ENCODE results near the gene CDADC1.

Gene CDADC1

GRCh38 chr13:49329831-49330545 lies 82.3 kb downstream of the CDADC1 start:
- Histone ChIP-seq H3K36me3 (ENCODE audit: control insufficient read depth, insufficient read depth, low read length) (no peaks in the 10 kb centered on the region), H3K27me3 (replicated peaks; ENCODE audit: control insufficient read depth, insufficient read depth, low read length) (no peaks in the 10 kb centered on the region), H3K4me3 (replicated peaks; ENCODE audit: low read depth, low read length) (no peak overlapping the region)
- TF ChIP-seq CTCF (IDR thresholded peaks at IDR 0.05; ENCODE audit: insufficient read depth, low read length, poor library complexity, severe bottlenecking), result no peak
- no peak for DNase-seq (ENCODE audit: extremely low read depth, insufficient read length)

GRCh38 chr13:49330546-49330864 lies 82.8 kb downstream of the CDADC1 start:
- Histone ChIP-seq H3K27me3 (replicated peaks; ENCODE audit: control insufficient read depth, insufficient read depth, low read length) (no peaks in the 10 kb centered on the region), H3K4me3 (replicated peaks; ENCODE audit: low read depth, low read length) (no peak overlapping the region), H3K36me3 (ENCODE audit: control insufficient read depth, insufficient read depth, low read length) (no peaks in the 10 kb centered on the region)
- no peak for DNase-seq (ENCODE audit: extremely low read depth, insufficient read length)
- TF ChIP-seq CTCF (IDR thresholded peaks at IDR 0.05; ENCODE audit: insufficient read depth, low read length, poor library complexity, severe bottlenecking), result no peak

- no peaks in the 10 kb centered on the region for H3K27me3 ChIP-seq (replicated peaks; ENCODE audit: control insufficient read depth, insufficient read depth, low read length)
- H3K36me3 ChIP-seq (ENCODE audit: control insufficient read depth, insufficient read depth, low read length), result no peaks in the 10 kb centered on the region
- no peak for TF ChIP-seq CTCF (IDR thresholded peaks at IDR 0.05; ENCODE audit: insufficient read depth, low read length, poor library complexity, severe bottlenecking)
- H3K4me3 ChIP-seq (replicated peaks; ENCODE audit: low read depth, low read length), result no peak overlapping the region
- no peak for DNase-seq (ENCODE audit: extremely low read depth, insufficient read length)
These were observed 88.9 kb downstream of the CDADC1 start for GRCh38 chr13:49336655-49337054.

GRCh38 chr13:49340161-49340560 lies 92.4 kb downstream of the CDADC1 start:
- Histone ChIP-seq H3K4me3 (replicated peaks; ENCODE audit: low read depth, low read length) (no peak overlapping the region), H3K27me3 (replicated peaks; ENCODE audit: control insufficient read depth, insufficient read depth, low read length) (no peaks in the 10 kb centered on the region), H3K36me3 (ENCODE audit: control insufficient read depth, insufficient read depth, low read length) (no peaks in the 10 kb centered on the region)
- no peak for DNase-seq (ENCODE audit: extremely low read depth, insufficient read length)
- TF ChIP-seq CTCF (IDR thresholded peaks at IDR 0.05; ENCODE audit: insufficient read depth, low read length, poor library complexity, severe bottlenecking), result no peak

- no peaks in the 10 kb centered on the region for H3K36me3 ChIP-seq (ENCODE audit: control insufficient read depth, insufficient read depth, low read length)
- no peak for TF ChIP-seq CTCF (IDR thresholded peaks at IDR 0.05; ENCODE audit: insufficient read depth, low read length, poor library complexity, severe bottlenecking)
- H3K4me3 ChIP-seq (replicated peaks; ENCODE audit: low read depth, low read length), result no peak overlapping the region
- no peak for DNase-seq (ENCODE audit: extremely low read depth, insufficient read length)
- no peaks in the 10 kb centered on the region for H3K27me3 ChIP-seq (replicated peaks; ENCODE audit: control insufficient read depth, insufficient read depth, low read length)
These were observed 93.8 kb downstream of the CDADC1 start for GRCh38 chr13:49341517-49341916.

GRCh38 chr13:49341941-49342340 lies 94.2 kb downstream of the CDADC1 start:
- no peak for TF ChIP-seq CTCF (IDR thresholded peaks at IDR 0.05; ENCODE audit: insufficient read depth, low read length, poor library complexity, severe bottlenecking)
- no peak overlapping the region for H3K4me3 ChIP-seq (replicated peaks; ENCODE audit: low read depth, low read length)
- no peaks in the 10 kb centered on the region for H3K27me3 ChIP-seq (replicated peaks; ENCODE audit: control insufficient read depth, insufficient read depth, low read length)

More at GRCh38 chr13:49341941-49342340, 94.2 kb downstream of the CDADC1 start:
- H3K36me3 ChIP-seq (ENCODE audit: control insufficient read depth, insufficient read depth, low read length), result no peaks in the 10 kb centered on the region
- DNase-seq (ENCODE audit: extremely low read depth, insufficient read length), result no peak

All from GM06990 (cell line).